ENCODE results near the gene RBM4.

DNA sequence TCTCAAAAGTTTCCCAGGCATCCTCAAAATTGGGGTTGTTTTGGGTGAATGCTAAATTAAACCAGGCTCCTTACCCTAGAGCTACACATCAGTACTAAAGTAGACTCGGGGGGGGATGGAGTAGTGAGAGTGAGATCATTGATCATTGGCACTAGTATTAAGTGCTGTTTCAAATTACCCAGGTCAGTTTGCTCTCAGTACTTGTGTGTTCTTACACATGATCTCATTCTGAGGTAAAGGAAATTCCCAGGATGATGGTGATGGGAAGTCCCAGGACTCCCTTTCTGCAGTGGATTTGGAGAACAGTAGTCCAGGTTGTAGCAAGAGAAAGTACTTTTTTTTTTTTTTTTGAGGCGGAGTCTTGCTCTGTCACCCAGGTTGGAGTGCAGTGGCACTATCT, 12.5 kb downstream of the RBM4 start:
- TF ChIP-seq CTCF (conservative IDR thresholded peaks at IDR 0.05 in 1 of 2, IDR thresholded peaks at IDR 0.05 in 1 of 2; ENCODE audit: low read depth in 1 of 2, low read length in 2 of 2) (no peak), EZH2 (IDR thresholded peaks at IDR 0.05; ENCODE audit: low read length, missing control alignments) (no peak)
